Mesothelial cell of epicardium (in vitro differentiated cells): ENCODE results near the gene ACTG2. TPM values are rescaled to one million over a fixed set of nuclear protein-coding genes. Genes with fewer than 3 reads are reported as not detected.

Experiments
- DNase-seq, 2 experiments: peaks; one replicate each; pipeline ENCODE4 v3.0.0; 2021; ENCODE audit warnings: low spot score in 2 of 2; ENCODE audit not compliant: unreplicated experiment in 2 of 2
- H3K27ac Mint-ChIP-seq: 2 replicates; pipeline ENCODE4 v1.8.0; 2021; ENCODE audit warnings: mixed read lengths
- H3K27me3 Mint-ChIP-seq: 2 replicates; pipeline ENCODE4 v1.8.0; 2021; ENCODE audit warnings: low read depth, mixed read lengths
- H3K36me3 Mint-ChIP-seq: 2 replicates; pipeline ENCODE4 v1.8.0; 2021; ENCODE audit warnings: mixed read lengths
- H3K4me1 Mint-ChIP-seq: 2 replicates; pipeline ENCODE4 v1.8.0; 2021; ENCODE audit warnings: mixed read lengths
- H3K4me3 Mint-ChIP-seq: 2 replicates; pipeline ENCODE4 v1.8.0; 2021; ENCODE audit warnings: mild to moderate bottlenecking, moderate library complexity, mixed read lengths
- H3K9me3 Mint-ChIP-seq: 2 replicates; pipeline ENCODE4 v1.8.0; 2021; ENCODE audit warnings: mixed read lengths
- CTCF ChIP-seq: fragments of 200-600 bp; sonication (generic); IDR thresholded peaks from one replicate; pipeline ENCODE4 v1.5.0; 2021; ENCODE audit warnings: antibody characterized with exemption; ENCODE audit not compliant: unreplicated experiment
- total RNA-seq: library from RNA; stranded (reverse); gene quantifications from 3 replicates; pipeline ENCODE4 v1.2.1, GENCODE V29; 2021

ACTG2 gene
- total RNA-seq, 1 donor from 2014 or later: 9.3 TPM

GRCh38 chr2:73894475-73894850 lies 1.7 kb downstream of the ACTG2 start:
- Mint-ChIP-seq H3K27me3 (peaks cover 4% of the 10 kb centered on the region), H3K27ac (no peak overlapping the region), H3K4me1 (peaks cover 3% of the 10 kb centered on the region), H3K36me3 (no peaks in the 10 kb centered on the region), H3K4me3 (no peak overlapping the region), H3K9me3 (no peaks in the 10 kb centered on the region)
- DNase-seq: no peak
- no peak for TF ChIP-seq CTCF

GRCh38 chr2:73894877-73895276 lies 2.1 kb downstream of the ACTG2 start:
- Mint-ChIP-seq H3K27me3 (peaks cover 4% of the 10 kb centered on the region), H3K9me3 (no peaks in the 10 kb centered on the region), H3K4me1 (peaks cover 3% of the 10 kb centered on the region), H3K27ac (no peak overlapping the region), H3K36me3 (no peaks in the 10 kb centered on the region), H3K4me3 (no peak overlapping the region)
- no peak for DNase-seq
- TF ChIP-seq CTCF: no peak

GRCh38 chr2:73895473-73895872 lies 2.7 kb downstream of the ACTG2 start:
- Mint-ChIP-seq H3K9me3 (no peaks in the 10 kb centered on the region), H3K4me1 (peaks cover 3% of the 10 kb centered on the region), H3K4me3 (no peak overlapping the region), H3K27ac (no peak overlapping the region), H3K36me3 (no peaks in the 10 kb centered on the region), H3K27me3 (peaks cover 4% of the 10 kb centered on the region)
- no peak for TF ChIP-seq CTCF
- no peak for DNase-seq

GRCh38 chr2:73896362-73897239 lies 3.8 kb downstream of the ACTG2 start:
- TF ChIP-seq CTCF: no peak
- H3K4me1 Mint-ChIP-seq: peaks cover 3% of the 10 kb centered on the region
- no peak overlapping the region for H3K4me3 Mint-ChIP-seq
- H3K27ac Mint-ChIP-seq: no peak overlapping the region
- no peak for DNase-seq
- peaks cover 6% of the 10 kb centered on the region for H3K27me3 Mint-ChIP-seq
- no peaks in the 10 kb centered on the region for H3K36me3 Mint-ChIP-seq
- H3K9me3 Mint-ChIP-seq: no peaks in the 10 kb centered on the region

GRCh38 chr2:73897240-73897583 lies 4.4 kb downstream of the ACTG2 start:
- H3K27me3 Mint-ChIP-seq: peaks cover 8% of the 10 kb centered on the region
- H3K4me3 Mint-ChIP-seq: no peak overlapping the region
- no peaks in the 10 kb centered on the region for H3K9me3 Mint-ChIP-seq
- no peak for DNase-seq
- H3K36me3 Mint-ChIP-seq: no peaks in the 10 kb centered on the region
- no peak overlapping the region for H3K27ac Mint-ChIP-seq
- H3K4me1 Mint-ChIP-seq: peaks cover 2% of the 10 kb centered on the region
- TF ChIP-seq CTCF: no peak

GRCh38 chr2:73897934-73898333 lies 5.1 kb downstream of the ACTG2 start:
- TF ChIP-seq CTCF: no peak
- Mint-ChIP-seq H3K36me3 (no peaks in the 10 kb centered on the region), H3K4me1 (no peaks in the 10 kb centered on the region), H3K4me3 (no peak overlapping the region), H3K27me3 (peaks cover 13% of the 10 kb centered on the region), H3K9me3 (no peaks in the 10 kb centered on the region), H3K27ac (no peak overlapping the region)
- DNase-seq: no peak
